ENCODE data around the gene ST7. TPM values are rescaled to one million over a fixed set of nuclear protein-coding genes. Genes with fewer than 3 reads are reported as not detected.

ST7 gene
- total RNA-seq, 1 experiment from 2014 or later: 12.4 TPM

DNA sequence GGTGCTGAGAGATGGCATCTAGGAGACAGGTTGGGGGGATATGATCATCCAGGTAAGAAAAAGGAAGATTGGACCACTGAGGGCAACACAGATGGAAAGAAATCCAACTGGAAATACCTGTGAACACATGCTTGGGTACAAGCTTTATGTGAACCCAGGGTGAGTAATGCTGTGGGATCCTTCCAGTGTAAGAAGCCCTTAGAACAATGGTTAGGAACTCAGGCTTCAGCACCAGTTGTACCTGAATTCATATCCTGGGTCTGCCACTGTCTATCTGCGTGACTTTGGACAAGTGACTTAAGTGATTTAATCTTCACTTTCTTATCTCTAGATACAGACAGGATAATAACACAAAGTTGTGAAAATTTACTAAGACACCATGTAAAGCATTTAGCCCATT lies 131.0 kb downstream of the ST7 start:
- CTCF ChIA-PET: no interaction called here

DNA sequence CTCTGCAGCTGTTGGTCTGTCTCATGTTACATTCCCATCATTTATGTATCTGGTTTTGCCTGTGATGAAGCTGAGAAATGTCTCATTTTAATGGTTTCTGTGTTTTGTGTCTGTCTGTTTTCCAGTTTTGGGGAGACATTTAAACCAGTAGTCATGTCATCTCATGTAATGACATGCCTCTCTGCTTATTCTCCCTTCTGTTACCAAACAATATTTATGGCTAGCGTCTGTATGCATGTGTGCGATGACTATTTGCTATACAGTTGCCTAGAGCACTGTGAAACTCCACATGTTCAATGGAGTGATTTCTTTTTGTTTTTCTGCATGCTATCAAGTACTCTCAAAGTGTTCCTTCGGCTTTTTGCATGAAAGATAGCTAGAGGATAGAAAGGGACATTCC lies 132.0 kb downstream of the ST7 start:
- DNase-seq (ENCODE audit: low spot score): no peak
- ChIA-PET CTCF (interaction anchor here (0.7 to 0.9 kb wide), 2 partner anchors 33 to 187 kb away, joined by 3 read pairs; no protein-coding TSS in a partner anchor), POLR2A (no interaction called here)
- Mint-ChIP-seq H3K4me3 (no peak overlapping the region), H3K9me3 (no peaks in the 10 kb centered on the region), H3K4me1 (peaks cover 8% of the 10 kb centered on the region), H3K27me3 (ENCODE audit: low read depth) (no peaks in the 10 kb centered on the region), H3K27ac (0 out of 2 replicates have a peak overlapping the region, but pooled peaks have one; percentile 20), H3K36me3 (no peaks in the 10 kb centered on the region)
- TF ChIP-seq GTF2I (CRISPR knock-in tag; conservative IDR thresholded peaks at IDR 0.05) (no peak), TEAD4 (CRISPR knock-in tag; IDR thresholded peaks at IDR 0.05) (no peak), NR1H2 (CRISPR knock-in tag; IDR thresholded peaks at IDR 0.05) (no peak), KAT7 (CRISPR knock-in tag; IDR thresholded peaks at IDR 0.05; ENCODE audit: borderline replicate concordance) (no peak), NR3C1 (CRISPR knock-in tag; conservative IDR thresholded peaks at IDR 0.05; ENCODE audit: low read depth) (no peak), RORB (CRISPR knock-in tag; IDR thresholded peaks at IDR 0.05) (no peak)
- no peak for ATAC-seq

More for the DNA sequence above, 131.0 kb downstream of the ST7 start:
- 0 out of 2 replicates have a peak overlapping the region, but pooled peaks have one; percentile 0 for H3K27ac Mint-ChIP-seq
- no peak for ATAC-seq
- POLR2A ChIA-PET: no interaction called here
- no peak overlapping the region for H3K4me3 Mint-ChIP-seq
- no peaks in the 10 kb centered on the region for H3K36me3 Mint-ChIP-seq
- DNase-seq (ENCODE audit: low spot score): no peak
- peaks cover 8% of the 10 kb centered on the region for H3K4me1 Mint-ChIP-seq
- TF ChIP-seq ERG (CRISPR knock-in tag; IDR thresholded peaks at IDR 0.05): no peak
- H3K27me3 Mint-ChIP-seq (ENCODE audit: low read depth): no peaks in the 10 kb centered on the region
- H3K9me3 Mint-ChIP-seq: no peaks in the 10 kb centered on the region

- ATAC-seq (no peak), DNase-seq (ENCODE audit: low spot score) (no peak)
- H3K9me3 Mint-ChIP-seq: no peaks in the 10 kb centered on the region
- H3K36me3 Mint-ChIP-seq: no peaks in the 10 kb centered on the region
- no peaks in the 10 kb centered on the region for H3K27me3 Mint-ChIP-seq (ENCODE audit: low read depth)
- ChIA-PET CTCF (interaction anchor here (0.9 kb wide), 1 partner anchor 33 kb away, joined by 3 read pairs; no protein-coding TSS in a partner anchor), POLR2A (no interaction called here)
- no peak overlapping the region for H3K27ac Mint-ChIP-seq
- TF ChIP-seq SMAD4 (CRISPR knock-in tag; IDR thresholded peaks at IDR 0.05) (no peak), ATF6 (CRISPR knock-in tag; IDR thresholded peaks at IDR 0.05) (no peak), JAZF1 (CRISPR knock-in tag; IDR thresholded peaks at IDR 0.05) (no peak), ATF1 (CRISPR knock-in tag; IDR thresholded peaks at IDR 0.05) (no peak), PRRX2 (CRISPR knock-in tag; IDR thresholded peaks at IDR 0.05) (no peak), JUN (CRISPR knock-in tag; IDR thresholded peaks at IDR 0.05) (no peak), NR1H2 (CRISPR knock-in tag; IDR thresholded peaks at IDR 0.05) (no peak), MLX (CRISPR knock-in tag; IDR thresholded peaks at IDR 0.05) (no peak), SP1 (CRISPR knock-in tag; conservative IDR thresholded peaks at IDR 0.05) (no peak), EMX1 (CRISPR knock-in tag; IDR thresholded peaks at IDR 0.05) (no peak), TEAD1 (CRISPR knock-in tag; IDR thresholded peaks at IDR 0.05) (no peak)
- TF ChIP-seq, protein P1, sequence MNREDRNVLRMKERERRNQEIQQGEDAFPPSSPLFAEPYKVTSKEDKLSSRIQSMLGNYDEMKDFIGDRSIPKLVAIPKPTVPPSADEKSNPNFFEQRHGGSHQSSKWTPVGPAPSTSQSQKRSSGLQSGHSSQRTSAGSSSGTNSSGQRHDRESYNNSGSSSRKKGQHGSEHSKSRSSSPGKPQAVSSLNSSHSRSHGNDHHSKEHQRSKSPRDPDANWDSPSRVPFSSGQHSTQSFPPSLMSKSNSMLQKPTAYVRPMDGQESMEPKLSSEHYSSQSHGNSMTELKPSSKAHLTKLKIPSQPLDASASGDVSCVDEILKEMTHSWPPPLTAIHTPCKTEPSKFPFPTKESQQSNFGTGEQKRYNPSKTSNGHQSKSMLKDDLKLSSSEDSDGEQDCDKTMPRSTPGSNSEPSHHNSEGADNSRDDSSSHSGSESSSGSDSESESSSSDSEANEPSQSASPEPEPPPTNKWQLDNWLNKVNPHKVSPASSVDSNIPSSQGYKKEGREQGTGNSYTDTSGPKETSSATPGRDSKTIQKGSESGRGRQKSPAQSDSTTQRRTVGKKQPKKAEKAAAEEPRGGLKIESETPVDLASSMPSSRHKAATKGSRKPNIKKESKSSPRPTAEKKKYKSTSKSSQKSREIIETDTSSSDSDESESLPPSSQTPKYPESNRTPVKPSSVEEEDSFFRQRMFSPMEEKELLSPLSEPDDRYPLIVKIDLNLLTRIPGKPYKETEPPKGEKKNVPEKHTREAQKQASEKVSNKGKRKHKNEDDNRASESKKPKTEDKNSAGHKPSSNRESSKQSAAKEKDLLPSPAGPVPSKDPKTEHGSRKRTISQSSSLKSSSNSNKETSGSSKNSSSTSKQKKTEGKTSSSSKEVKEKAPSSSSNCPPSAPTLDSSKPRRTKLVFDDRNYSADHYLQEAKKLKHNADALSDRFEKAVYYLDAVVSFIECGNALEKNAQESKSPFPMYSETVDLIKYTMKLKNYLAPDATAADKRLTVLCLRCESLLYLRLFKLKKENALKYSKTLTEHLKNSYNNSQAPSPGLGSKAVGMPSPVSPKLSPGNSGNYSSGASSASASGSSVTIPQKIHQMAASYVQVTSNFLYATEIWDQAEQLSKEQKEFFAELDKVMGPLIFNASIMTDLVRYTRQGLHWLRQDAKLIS (CRISPR knock-in tag; IDR thresholded peaks at IDR 0.05; ENCODE audit: borderline replicate concordance): no peak
- H3K4me3 Mint-ChIP-seq: no peak overlapping the region
- peaks cover 8% of the 10 kb centered on the region for H3K4me1 Mint-ChIP-seq
These were observed 132.6 kb downstream of the ST7 start for GRCh38 chr7:117085769-117086463.

Measured in WTC11 (cell line).